OCI-LY1 (cell line): ENCODE results near the gene F2.
A peak's percentile ranks its signal among the peaks of the same experiment; 100 is the strongest.

ENCODE experiments used
- H2AFZ ChIP-seq: fragments of 200-600 bp; sonication (generic), shearing (Covaris generic); 2 replicates; pipeline ENCODE4 v1.6.0; 2014; ENCODE audit warnings: antibody characterized with exemption, mild to moderate bottlenecking, low read length
- H3F3A ChIP-seq: fragments of 200-600 bp; sonication (generic), shearing (Covaris generic); 2 replicates; pipeline ENCODE4 v1.6.0; 2014; ENCODE audit warnings: mild to moderate bottlenecking, antibody characterized with exemption, low read length, moderate library complexity; ENCODE audit not compliant: insufficient read depth
- H3K27ac ChIP-seq: fragments of 200-600 bp; sonication (generic); 2 replicates; pipeline ENCODE4 v1.5.1; 2014; ENCODE audit warnings: low read length, mixed run types, mild to moderate bottlenecking, low read depth; ENCODE audit not compliant: poor library complexity, severe bottlenecking
- H3K27me3 ChIP-seq: fragments of 200-600 bp; sonication (generic); 2 replicates; pipeline ENCODE4 v1.6.0; 2014; ENCODE audit warnings: antibody characterized with exemption, mild to moderate bottlenecking, low read length, moderate library complexity; ENCODE audit not compliant: insufficient read depth
- H3K36me3 ChIP-seq: fragments of 200-600 bp; sonication (generic); 2 replicates; pipeline ENCODE4 v1.6.1; 2014; ENCODE audit warnings: mild to moderate bottlenecking, antibody characterized with exemption, low read length, moderate library complexity, mixed read lengths; ENCODE audit not compliant: insufficient read depth
- H3K4me1 ChIP-seq: fragments of 200-600 bp; sonication (generic); 2 replicates; pipeline ENCODE4 v1.5.1; 2014; ENCODE audit warnings: mild to moderate bottlenecking, low read length, moderate library complexity; ENCODE audit not compliant: insufficient read depth, severe bottlenecking
- H3K4me2 ChIP-seq: fragments of 200-600 bp; sonication (generic), shearing (Covaris generic); 2 replicates; pipeline ENCODE4 v1.6.1; 2014; ENCODE audit warnings: low read length
- H3K4me3 ChIP-seq: fragments of 200-600 bp; sonication (generic); 2 replicates; pipeline ENCODE4 v1.5.1; 2014; ENCODE audit warnings: low read length, low read depth, mild to moderate bottlenecking, mixed read lengths; ENCODE audit not compliant: poor library complexity, severe bottlenecking
- H3K79me2 ChIP-seq: fragments of 200-600 bp; shearing (Covaris generic); 2 replicates; pipeline ENCODE4 v1.6.1; 2016; ENCODE audit warnings: mixed run types, low read length, mixed read lengths; ENCODE audit not compliant: insufficient read depth
- H3K9ac ChIP-seq: fragments of 200-600 bp; sonication (generic), shearing (Covaris generic); 2 replicates; pipeline ENCODE4 v1.6.1; 2014; ENCODE audit warnings: mild to moderate bottlenecking, low read length, mixed read lengths
- H3K9me2 ChIP-seq: fragments of 200-600 bp; sonication (generic), shearing (Covaris generic); 2 replicates; pipeline ENCODE4 v1.6.1; 2014; ENCODE audit warnings: low read depth, mild to moderate bottlenecking, low read length, mixed read lengths
- H3K9me3 ChIP-seq: fragments of 200-600 bp; shearing (Covaris generic); 2 replicates; pipeline ENCODE4 v1.6.1; 2014; ENCODE audit warnings: low read length, mixed read lengths
- H4K20me1 ChIP-seq: fragments of 200-600 bp; sonication (generic), shearing (Covaris generic); 2 replicates; pipeline ENCODE4 v1.6.0; 2016; ENCODE audit warnings: mild to moderate bottlenecking, low read length; ENCODE audit not compliant: insufficient read depth
- EZH2 ChIP-seq: fragments of 200-600 bp; sonication (generic), shearing (Covaris generic); IDR thresholded peaks from 2 replicates; pipeline ENCODE4 v1.8.0; 2017; ENCODE audit warnings: borderline replicate concordance, mixed run types, mild to moderate bottlenecking, antibody characterized with exemption, low read length, moderate library complexity, mixed read lengths
- TF ChIP-seq, protein P1 (sequence below): fragments of 200-600 bp; sonication (generic), shearing (Covaris generic); IDR thresholded peaks from 2 replicates; pipeline ENCODE4 v1.5.1; 2017; ENCODE audit warnings: mild to moderate bottlenecking, antibody characterized with exemption, low read length, moderate library complexity, mixed read lengths

The F2 gene

GRCh38 chr11:46677169-46677568, 41.8 kb upstream of the F2 start:
- no peak for TF ChIP-seq EZH2
- TF ChIP-seq, protein P1, sequence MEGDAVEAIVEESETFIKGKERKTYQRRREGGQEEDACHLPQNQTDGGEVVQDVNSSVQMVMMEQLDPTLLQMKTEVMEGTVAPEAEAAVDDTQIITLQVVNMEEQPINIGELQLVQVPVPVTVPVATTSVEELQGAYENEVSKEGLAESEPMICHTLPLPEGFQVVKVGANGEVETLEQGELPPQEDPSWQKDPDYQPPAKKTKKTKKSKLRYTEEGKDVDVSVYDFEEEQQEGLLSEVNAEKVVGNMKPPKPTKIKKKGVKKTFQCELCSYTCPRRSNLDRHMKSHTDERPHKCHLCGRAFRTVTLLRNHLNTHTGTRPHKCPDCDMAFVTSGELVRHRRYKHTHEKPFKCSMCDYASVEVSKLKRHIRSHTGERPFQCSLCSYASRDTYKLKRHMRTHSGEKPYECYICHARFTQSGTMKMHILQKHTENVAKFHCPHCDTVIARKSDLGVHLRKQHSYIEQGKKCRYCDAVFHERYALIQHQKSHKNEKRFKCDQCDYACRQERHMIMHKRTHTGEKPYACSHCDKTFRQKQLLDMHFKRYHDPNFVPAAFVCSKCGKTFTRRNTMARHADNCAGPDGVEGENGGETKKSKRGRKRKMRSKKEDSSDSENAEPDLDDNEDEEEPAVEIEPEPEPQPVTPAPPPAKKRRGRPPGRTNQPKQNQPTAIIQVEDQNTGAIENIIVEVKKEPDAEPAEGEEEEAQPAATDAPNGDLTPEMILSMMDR, result no peak
- Histone ChIP-seq H3K4me2 (no peak overlapping the region), H3K9me2 (no peaks in the 10 kb centered on the region), H3K36me3 (peaks cover 48% of the 10 kb centered on the region; the same call in 1 of the 2 replicates), H4K20me1 (no peaks in the 10 kb centered on the region), H3K4me3 (no peak overlapping the region), H3K27me3 (no peaks in the 10 kb centered on the region), H3K79me2 (no peaks in the 10 kb centered on the region), H2AFZ (no peak overlapping the region), H3K9ac (no peak overlapping the region), H3K9me3 (no peaks in the 10 kb centered on the region), H3K27ac (peak overlapping the region; percentile 29), H3F3A (no peaks in the 10 kb centered on the region), H3K4me1 (peaks cover 31% of the 10 kb centered on the region)

- Histone ChIP-seq H3K79me2 (no peaks in the 10 kb centered on the region), H3K27ac (no peak overlapping the region), H2AFZ (no peak overlapping the region), H3K4me3 (no peak overlapping the region), H3K4me1 (peaks cover 31% of the 10 kb centered on the region), H3K4me2 (no peak overlapping the region), H3K9ac (no peak overlapping the region), H3K36me3 (peaks cover 42% of the 10 kb centered on the region; the same call in 1 of the 2 replicates), H3F3A (no peaks in the 10 kb centered on the region), H3K9me3 (no peaks in the 10 kb centered on the region), H3K27me3 (no peaks in the 10 kb centered on the region), H4K20me1 (no peaks in the 10 kb centered on the region), H3K9me2 (no peaks in the 10 kb centered on the region)
- TF ChIP-seq EZH2, result no peak
- TF ChIP-seq, protein P1, result 0 out of 2 replicates have a peak, but pooled peaks have one; percentile 8
These were observed 40.8 kb upstream of the F2 start for GRCh38 chr11:46677991-46678740.

- no peak for TF ChIP-seq EZH2
- TF ChIP-seq, protein P1, result no peak
- peaks cover 31% of the 10 kb centered on the region for H3K4me1 ChIP-seq
- H3K4me2 ChIP-seq, result no peak overlapping the region
- no peak overlapping the region for H2AFZ ChIP-seq
- H3K4me3 ChIP-seq, result no peak overlapping the region
- H3K27me3 ChIP-seq, result no peaks in the 10 kb centered on the region
- H3F3A ChIP-seq, result no peaks in the 10 kb centered on the region
- H3K9me2 ChIP-seq, result no peaks in the 10 kb centered on the region
- no peaks in the 10 kb centered on the region for H3K9me3 ChIP-seq
- H3K79me2 ChIP-seq, result no peaks in the 10 kb centered on the region
- H3K27ac ChIP-seq, result no peak overlapping the region
- H3K9ac ChIP-seq, result no peak overlapping the region
- H4K20me1 ChIP-seq, result no peaks in the 10 kb centered on the region
- H3K36me3 ChIP-seq, result peaks cover 37% of the 10 kb centered on the region; the same call in 1 of the 2 replicates
These were observed 40.3 kb upstream of the F2 start for GRCh38 chr11:46678741-46679130.
